EH (cell line): ENCODE measurements around the gene UGT1A10.

Source experiments
- DNase-seq: peaks from one replicate; pipeline ENCODE4 v3.0.0-alpha.2; 2015; ENCODE audit warnings: low read depth

UGT1A10 gene

DNA sequence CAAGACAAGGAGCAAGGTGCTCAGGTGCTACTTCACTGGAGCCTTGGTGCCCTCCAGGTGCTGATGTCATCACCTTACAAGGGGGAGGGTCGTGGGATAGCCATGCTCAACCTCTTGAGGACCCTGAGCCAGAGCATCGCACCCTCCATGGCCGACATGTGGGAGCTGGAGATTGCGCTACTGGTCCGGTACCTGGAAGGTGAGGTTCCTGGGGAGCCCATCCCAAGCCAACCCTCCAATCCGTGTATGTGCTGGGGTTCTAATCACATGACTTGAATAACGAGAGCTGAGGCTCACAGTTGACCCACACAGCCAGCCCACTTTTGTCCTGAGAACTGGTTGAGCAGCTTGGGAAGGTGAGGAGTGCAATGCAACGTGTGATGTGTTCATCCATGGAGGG, 167.7 kb downstream of the UGT1A10 start:
- no peak for DNase-seq

DNA sequence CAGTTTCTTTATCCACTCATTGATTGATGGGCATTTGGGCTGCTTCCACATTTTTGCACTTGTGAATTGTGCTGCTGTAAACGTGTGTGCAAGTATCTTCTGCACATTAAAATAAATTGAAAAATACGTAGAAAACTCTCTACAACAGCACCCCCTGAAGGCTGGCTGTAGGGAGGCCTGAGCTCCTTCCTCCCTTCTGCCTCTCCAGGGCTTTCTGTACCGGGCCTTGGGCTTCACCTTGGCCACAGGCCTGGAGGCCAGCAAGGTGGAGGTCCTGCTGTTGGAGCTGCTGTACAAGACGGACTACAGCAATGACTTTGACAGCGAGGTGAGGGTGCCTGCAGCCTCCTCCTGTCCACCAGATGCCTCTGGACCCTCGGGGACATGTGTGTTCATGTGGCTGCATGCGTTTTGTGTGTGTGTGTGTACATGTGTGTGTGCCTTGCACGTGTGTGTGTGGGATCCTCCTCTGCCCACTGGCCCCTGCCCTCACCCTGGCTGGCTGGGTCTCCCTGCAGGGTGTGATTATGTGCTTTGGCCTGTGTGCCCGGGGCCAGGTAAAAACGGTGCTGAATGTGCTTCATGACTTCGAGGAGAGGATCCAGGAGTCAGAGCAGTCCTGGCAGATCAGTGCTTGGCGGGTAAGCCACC, 171.1 kb downstream of the UGT1A10 start:
- no peak for DNase-seq

DNA sequence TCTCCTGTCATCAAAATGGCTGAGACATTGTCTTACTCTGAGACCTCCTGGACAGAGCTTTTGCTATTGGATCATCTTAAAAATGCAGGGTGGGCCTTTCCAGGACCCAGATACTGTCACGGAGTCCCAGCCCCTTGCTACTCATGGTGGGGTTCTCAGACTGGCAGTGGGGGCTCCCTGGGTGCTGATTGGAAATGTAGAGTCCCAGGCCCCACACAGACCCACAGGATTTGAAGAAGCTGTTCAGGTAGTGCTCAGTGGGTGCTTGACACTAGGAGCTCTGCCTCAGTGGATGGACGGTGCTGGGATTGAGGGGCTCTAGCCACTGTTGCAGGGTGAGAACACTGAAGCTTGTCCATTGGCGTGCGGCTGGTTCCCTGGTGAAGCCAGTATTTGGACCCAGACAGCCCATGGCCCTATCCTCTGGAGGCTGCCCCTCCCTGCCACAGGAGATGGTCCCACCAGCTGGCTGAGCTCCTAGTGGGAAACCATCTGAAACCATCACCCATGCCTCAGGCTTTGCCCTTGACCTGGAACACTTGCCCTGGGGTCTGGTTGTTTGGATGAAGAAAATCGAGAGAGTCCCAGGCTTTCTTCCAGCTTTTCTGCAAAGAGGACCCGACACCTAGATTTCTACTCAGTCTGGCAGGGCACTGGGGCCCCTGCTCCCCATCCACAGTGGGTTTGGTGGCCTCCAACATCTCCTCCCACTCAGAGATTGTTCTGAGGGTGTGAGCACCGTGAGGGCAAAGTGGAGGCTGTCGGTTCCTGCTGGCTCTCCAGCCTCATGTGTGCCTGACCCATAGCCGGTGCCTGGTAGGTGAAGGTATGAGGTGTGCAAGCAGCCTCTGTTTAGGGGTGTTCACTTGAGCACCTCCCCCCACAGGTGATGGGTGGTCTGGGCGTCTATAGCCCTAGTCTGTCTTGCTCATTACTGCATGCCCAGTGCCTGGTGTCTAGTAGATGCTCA, 172.0 kb downstream of the UGT1A10 start:
- DNase-seq: no peak

DNA sequence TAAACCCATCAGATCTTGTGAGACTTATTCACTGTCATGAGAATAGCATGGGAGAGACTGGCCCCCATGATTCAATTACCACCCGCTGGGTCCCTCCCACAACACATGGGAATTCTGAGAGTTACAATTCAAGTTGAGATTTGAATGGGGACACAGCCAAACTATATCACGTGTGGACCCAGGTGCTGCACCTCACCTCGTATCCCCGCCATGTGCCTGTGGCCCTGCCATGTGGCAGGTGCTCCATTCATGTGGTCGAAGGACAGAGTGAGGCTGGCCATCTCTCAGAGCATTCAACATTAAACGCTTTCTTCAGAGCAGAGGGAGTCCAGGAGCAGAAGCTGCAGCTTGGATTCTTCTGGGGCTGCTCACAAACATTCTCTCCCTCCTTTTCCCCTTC, 174.1 kb downstream of the UGT1A10 start:
- DNase-seq: no peak

DNA sequence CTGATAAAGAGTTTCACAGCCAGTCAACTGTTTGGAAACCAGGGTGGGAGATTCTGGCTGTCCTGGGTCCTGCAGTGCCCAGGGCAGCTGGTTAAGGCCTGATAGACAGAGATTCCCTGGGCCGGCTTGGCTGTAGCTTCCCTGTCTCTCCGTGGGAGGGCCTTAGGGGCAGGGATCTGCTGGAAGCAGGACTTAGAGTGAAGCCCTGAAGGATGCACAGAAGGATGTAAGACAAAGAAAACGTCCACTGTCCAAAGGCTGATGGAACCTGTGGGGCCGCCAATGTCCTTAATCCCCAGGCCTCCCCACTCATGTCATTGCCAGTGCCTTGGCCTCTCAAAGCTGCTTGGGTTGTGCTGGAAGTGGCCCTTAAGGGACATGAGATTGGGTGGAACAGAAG, 174.8 kb downstream of the UGT1A10 start:
- DNase-seq: no peak

DNA sequence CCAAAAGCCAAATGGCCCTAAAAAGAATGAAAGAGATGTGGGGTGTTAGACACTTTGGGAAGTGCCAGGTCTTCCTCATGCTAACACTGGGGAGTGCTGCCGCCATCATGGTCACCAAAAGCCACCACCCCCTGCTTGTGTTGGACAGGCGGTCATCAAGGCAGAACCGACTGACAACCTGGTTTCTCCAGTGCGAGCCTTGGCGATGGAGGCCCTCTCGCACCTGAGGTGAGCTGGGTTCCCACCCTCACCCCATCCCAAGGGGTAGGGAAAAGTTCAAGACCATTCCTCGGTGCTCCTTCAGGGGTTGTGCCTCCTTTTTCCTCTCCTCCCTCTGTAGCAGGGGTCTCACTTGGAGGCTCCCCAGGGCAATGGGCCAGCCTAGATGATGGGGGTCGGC, 175.5 kb downstream of the UGT1A10 start:
- DNase-seq: no peak

DNA sequence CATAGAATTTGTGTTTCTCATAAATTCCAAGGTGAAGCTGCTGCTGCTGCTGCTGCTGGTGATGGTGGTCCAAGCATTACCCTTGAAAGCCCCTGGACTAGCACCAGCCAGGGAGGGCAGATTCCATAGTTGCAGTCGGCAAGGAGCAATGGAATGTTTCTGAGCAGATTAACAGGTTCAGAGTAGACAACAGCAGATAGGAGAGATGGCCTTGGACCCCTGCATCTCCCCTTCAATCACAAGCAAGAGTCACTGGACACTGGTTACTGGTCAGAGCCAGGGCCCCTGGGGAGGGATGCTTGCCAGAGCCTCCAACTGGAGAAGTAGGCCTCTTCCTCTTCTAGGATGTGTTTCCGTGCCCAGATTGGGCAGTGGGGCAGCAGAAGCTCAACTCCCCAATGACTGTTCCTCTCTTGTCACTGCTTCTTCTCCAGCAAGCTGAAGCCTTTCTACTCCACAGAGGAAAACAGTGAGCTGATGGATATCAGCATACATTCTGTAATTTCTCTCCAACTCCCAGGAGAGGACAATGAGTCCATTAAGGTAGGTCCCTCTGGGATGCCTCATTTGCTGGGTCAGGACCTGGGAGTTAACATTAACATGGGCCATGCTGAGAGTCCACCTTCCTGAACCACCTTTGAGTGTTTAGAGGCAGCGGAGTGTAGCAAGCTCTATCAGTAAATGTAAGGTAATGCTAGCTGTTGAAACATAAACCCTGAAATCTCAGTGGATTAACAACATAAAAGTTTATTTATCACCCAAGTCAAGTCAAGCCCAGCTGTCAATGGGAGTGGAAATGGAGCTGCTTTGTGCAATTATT, 177.2 kb downstream of the UGT1A10 start:
- no peak for DNase-seq

DNA sequence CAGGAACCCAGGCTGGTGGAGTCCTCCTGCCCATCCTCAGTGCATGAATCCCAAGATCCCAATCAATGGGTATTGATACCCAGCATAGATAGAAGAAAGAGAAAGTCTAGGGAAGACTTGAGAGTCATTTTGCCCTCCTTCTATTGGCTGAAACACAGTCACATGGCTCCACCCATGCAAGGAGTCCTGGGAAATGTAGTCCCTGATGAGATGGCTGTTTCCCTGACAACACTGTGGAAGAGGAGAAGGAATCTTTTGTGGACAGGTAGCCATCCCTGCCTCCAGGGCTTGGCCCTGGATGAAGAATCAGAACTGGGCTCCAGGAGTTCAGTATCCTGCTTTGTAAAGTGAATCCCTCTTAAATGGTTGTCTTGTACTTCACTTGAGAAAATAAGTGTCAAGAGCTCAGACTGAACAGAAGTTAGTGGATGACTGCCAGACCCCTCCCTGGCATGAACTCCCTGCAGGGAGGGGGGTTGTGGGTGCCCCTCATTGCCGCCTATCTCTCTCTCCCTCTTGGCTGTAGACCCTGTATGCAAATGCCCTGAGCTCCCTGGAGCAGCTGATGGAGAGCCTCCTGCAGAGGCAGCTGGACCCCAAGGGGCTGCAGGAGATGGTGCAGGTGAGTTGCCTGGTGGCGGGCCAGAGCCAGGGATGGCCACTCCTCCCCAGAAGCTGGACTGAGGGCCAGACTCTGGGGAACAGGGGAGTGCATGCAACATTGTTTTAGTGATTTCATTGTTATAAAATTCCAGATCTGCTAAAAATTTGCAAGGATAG, 178.0 kb downstream of the UGT1A10 start:
- peak; percentile 34 for DNase-seq

DNA sequence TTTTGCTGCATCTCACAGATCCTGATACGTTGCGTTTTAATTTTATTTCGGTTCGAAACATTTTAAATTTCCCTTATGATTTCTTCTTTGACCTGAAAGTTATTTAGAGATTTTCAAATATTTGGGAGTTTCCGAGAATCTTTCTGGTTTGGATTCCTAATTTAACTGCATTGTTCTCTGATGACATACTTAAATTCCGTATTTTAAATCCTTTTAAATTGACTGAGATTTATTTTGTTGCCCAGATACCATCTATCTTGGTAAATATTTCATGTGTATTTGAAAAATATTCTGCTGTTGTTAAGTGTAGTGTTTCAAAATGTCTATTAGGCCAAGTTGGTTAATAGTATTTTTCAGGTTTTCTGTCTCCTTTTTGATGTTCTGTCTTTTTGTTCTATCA, 179.6 kb downstream of the UGT1A10 start:
- DNase-seq: peak; percentile 55

DNA sequence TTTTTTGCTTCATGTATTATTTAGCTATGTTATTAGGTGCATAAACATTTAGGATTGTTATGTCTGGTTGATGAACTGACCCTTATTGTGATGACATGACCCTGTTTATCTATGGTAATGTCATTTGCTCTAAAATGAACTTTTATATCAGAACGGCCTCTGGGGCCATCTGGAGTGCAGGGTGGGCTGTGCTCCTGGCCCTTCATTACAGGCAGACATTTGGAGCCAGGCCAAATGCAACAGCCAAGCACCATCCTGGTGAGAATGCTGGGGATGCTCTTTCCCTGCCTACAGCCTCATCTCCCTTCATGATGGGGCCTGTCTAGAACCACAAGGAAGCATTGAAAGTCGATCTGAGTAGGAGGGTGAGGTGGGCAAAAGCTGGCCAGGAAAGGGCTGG, 180.1 kb downstream of the UGT1A10 start:
- DNase-seq: peak; percentile 15

DNA sequence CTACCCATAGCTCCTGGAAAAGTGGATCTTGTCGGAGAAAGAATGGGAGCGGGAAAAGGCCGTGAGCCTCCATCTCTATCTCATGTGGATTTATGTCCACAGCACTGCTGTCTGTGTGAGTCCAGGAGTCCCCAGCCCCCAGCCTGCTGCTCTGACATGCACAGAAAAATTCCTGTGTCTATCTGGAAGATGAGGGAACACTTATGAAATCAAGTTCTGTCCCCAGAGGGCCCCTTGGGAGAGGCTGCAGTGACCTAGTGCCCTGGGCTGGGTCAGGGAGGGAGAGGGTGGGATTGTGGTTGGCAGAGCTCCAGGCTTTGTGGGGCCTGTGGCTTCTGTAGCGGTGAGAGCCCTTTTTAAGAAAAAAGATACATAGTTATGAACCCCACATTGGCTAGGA, 180.5 kb downstream of the UGT1A10 start:
- peak; percentile 25 for DNase-seq

DNA sequence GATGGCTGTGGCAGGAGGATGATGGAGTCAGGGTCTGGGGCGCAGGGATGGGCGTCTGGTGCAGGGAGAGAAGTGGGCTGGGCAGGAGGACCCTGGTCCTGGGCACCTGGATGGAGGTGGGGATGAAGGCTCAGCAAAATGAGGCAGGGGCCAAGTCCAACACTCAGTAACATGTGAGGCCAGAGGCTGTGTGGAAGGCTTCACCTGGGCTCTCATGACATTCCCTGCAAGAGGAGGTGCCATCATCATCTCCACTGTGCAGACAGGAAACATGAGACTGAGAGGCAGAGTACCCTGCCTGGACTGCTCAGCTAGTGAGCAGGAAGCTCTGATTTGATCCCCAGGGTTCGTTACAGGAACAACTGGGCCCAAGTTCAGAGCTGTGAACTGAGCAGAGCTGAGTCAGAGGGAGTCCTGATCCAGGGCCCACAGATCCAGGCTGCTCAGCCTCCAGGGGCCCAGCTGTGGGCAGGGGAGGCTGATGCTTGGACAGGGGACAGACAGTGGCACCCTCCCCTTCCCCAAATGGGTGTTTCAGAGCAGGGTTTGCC, 181.2 kb downstream of the UGT1A10 start:
- peak; percentile 40 for DNase-seq

DNA sequence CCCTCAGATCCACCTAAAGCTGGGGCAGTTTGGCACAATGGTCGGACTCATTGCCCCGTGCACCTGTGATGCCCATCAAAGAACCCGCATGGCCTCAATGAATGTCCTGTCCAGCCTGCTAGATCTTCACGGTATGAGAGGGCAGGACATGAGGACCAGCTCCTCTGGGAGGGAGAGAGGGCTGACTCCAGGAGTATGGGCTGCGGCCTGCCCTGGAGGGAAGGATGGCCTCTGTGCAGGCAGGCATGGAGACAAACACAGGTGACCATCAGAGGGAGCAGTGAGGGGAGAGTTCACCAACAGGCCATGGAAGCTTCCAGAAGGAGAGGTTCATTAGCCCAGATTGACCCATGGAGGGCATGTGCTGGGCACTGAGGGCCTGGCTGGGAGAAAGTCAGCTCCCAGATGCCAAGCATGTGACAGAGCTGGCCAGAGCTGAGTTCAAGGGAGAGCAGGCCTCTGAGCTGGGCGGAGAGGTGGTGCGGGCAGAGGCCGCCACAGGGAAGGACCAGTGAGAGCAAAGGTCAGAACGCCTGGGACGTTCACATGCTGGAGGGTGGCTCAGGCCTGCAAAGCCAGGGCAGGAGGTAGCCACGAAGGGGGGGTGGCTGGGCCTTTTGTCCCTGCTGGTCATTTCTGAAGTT, 181.9 kb downstream of the UGT1A10 start:
- DNase-seq: no peak

DNA sequence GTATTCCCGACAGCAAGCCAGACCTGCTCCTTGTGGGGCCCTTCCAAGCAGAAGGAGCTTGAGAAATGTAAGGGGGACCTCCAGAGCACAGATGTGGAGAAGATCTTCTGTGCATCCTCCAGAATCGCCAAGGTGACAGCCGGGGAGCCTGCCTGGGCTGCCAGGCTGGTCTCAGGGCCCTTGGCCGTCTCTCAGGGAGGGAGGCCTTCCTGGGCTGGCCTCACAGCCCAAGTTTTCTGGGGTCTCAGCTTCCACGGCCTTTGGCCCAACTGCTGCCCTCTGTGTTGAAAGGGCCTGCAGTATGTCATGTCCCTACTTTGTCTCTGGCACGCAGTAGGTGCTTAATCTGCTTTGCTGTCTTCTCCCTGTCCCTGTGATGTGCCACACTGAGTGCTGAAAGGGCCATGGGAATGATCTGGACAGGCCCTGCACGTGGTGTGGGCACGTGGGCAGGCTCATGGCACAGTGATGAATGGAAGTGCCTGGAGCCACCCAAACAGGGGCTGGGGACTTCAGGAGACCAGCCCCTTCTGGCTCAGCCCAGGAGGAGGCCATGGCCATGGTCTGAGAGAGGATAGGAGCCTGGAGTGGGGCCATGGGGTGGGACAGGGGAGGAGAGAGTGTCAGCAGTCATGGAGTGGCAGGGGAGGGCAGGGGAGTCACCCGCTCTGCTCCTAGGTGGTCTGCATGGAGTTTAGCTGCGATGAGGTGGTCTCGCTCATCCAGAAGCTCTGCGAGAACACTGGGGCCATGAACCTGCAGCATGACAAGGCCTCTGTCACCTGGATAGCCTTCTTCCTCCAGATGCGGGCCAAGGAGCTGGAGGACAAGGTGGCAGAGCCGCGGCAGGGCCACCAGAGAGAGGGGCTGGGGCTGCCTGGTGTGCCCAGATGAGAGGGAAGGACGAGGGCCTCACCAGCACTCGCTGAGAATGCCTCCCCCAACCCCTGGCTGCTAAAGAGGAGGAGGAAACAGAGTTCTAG, 182.7 kb downstream of the UGT1A10 start:
- no peak for DNase-seq

DNA sequence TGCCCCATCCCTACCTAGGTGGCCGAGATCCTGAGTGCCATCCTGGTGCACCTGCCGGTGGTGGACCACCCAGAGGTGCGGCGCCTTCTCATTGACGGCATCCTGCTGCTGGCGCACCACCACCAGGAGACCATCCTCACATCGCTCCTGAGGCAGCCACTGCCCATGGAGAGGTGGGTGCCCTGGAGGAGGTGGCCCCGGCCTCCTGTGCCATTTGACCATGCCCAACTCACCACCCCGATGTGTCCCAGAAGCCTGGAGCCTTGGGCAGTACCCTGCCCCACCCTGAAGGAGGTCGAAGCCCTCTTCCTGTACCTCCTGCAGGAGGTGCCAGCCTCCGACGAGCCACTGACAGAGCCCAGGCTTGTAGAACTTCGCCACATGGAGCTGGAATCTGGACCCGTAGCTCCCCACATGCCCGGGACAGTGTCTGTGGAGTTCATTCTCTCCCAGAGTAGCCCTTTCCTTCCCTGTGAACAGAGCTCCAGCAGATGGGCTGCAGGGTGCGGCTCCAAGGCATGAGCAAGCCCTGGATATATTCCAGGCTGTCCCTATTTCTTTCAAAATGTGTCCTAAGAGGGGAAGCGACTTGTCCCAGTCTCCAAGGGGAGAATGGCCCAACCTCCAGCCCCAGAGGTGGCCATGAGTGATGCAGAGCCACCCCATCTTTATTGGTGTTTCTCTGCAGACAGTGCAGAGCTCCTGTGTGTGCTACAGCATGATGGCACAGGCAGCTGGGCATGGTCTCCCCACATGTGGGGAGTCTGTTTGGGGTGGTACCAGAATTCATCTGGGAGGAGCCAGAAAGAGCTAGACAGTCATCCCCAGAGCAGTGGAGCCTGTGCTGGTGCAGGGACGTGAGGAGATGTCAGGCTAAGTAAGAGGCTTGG, 183.9 kb downstream of the UGT1A10 start:
- no peak for DNase-seq

DNA sequence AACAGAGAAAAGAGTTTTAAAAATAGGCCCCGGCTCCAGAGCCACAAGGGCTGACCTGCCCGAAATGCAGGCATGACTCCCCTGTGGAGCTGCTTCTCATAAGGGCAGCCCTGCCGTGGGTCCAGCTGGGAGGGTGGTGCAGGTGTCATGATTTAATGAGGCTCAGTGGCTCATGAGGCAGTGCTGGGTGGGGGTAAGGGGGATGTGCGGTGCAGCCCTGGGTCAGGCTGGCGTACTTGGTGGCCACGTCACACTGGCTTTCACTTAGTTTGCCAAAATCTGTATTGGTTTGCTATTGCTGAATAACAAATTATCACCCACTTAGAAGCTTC, 184.5 kb downstream of the UGT1A10 start:
- DNase-seq: no peak

DNA sequence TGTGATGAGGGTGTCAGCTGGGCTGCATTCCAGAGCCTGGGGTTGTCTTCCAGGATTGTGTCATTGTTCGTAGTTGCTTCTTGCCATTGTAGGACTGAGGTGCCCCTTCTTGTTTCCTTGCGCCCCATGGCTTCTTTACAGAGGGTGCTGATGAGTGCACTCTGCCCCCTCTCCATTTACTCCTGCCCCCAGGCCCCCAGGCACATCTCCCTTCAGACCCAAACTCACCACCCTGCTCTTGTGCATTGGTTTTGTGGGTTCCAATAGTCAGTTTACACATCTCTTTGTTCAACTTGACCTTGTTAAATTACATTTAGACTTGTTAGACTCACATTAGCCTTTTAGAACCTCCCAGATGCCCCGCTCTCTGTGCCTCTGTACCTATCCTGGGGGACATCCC, 184.9 kb downstream of the UGT1A10 start:
- no peak for DNase-seq

DNA sequence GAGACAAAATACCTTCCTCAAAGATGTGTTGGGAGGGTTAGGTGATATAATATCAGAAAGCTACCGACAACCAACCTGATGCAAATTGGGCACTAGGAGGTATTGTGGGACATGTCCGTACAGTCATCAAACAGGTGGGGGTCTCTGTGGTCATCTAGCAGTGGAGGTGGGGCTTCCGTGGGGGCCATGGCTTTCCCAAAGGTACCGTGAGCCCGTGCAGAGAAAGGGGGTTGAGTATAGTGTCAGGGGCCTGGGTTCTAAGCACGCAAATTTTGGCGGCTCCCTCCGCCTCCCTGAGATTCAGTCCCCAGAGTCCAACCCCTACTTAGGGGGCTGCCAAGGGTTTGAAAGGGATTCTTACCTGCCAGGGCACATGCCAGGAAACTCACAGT, 185.5 kb downstream of the UGT1A10 start:
- DNase-seq: no peak
